HL-60 (cell line): ENCODE measurements around the gene KCNK5.

Source experiments
- DNase-seq, 2 experiments: peaks; one replicate each; pipeline ENCODE4 v3.0.0-alpha.2; 2010 to 2020; ENCODE audit warnings: low read depth in 1 of 2, low spot score in 1 of 2
- H3K27ac ChIP-seq: fragments of 250-450 bp; sonication (Bioruptor Pico); replicated peaks from 2 replicates; pipeline ENCODE4 v1.5.1; 2020; ENCODE audit warnings: mild to moderate bottlenecking, moderate library complexity
- H3K27me3 ChIP-seq: fragments of 250-450 bp; sonication (Bioruptor Pico); 2 replicates; pipeline ENCODE4 v1.5.1; 2021; ENCODE audit warnings: mild to moderate bottlenecking, moderate library complexity; ENCODE audit not compliant: insufficient read depth, poor library complexity, severe bottlenecking
- H3K4me3 ChIP-seq: replicated peaks from 2 replicates; pipeline ENCODE4 v1.5.1; 2011; ENCODE audit warnings: mild to moderate bottlenecking, control low read depth, low read length; ENCODE audit not compliant: insufficient read depth
- GABPA ChIP-seq: IDR thresholded peaks from 2 replicates; pipeline ENCODE4 v1.6.1; 2012; ENCODE audit warnings: low read depth
- POLR2AphosphoS5 ChIP-seq: IDR thresholded peaks from 2 replicates; pipeline ENCODE4 v1.6.1; 2012; ENCODE audit warnings: low read depth
- SPI1 ChIP-seq: IDR thresholded peaks from 2 replicates; pipeline ENCODE4 v1.6.1; 2012; ENCODE audit warnings: low read depth, mild to moderate bottlenecking, borderline replicate concordance
- TF ChIP-seq, protein P1 (sequence below): IDR thresholded peaks from one replicate; pipeline ENCODE4 v1.5.1; 2011; ENCODE audit warnings: low read length, control low read depth, inconsistent platforms; ENCODE audit not compliant: insufficient read depth
- TF ChIP-seq, protein P2 (sequence below): IDR thresholded peaks from 2 replicates; pipeline ENCODE4 v1.6.1; 2012; ENCODE audit warnings: low read depth; ENCODE audit not compliant: insufficient replicate concordance

The KCNK5 gene

GRCh38 chr6:39227476-39227875, 1.8 kb downstream of the KCNK5 start:
- TF ChIP-seq POLR2AphosphoS5 = 0 out of 2 replicates have a peak, but pooled peaks have one; percentile 1
- TF ChIP-seq GABPA = no peak
- no peak for TF ChIP-seq SPI1
- Histone ChIP-seq H3K27ac (peak overlapping the region; percentile 84), H3K4me3 (peak overlapping the region; percentile 81), H3K27me3 (no peaks in the 10 kb centered on the region)
- DNase-seq = no peak

DNA sequence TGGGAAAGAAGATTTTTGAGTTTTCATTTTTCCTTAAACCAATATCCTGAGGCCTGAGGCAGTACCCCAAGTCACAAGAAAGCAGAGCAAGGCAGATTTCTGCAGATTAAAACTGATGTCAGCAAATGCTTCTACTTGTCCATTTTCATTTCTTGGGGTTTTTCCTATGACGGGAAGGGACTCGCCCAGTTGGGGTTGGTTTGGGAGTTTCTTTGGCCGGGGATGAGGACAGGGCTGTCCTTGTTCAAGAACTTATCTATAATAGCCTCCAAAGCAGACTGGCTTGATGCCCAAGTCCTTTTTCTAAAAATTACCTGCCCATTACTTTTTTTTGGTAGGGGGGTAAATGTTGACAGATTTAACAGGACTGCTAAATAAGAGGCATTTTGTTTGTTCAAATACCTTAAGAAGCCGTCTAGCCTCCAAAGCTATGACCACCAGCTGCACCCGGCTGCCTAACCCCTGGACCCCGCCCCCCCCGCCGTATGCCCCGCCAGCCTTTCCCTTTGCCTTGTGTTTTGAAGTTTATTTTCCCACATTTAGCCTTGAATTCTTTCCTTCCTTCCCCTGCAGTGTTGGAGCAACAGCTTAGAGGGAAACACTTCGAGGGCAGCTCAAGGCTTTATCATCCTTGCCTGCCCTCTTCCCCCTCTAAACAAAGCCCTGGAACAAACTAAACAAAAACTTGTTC, 2.5 kb downstream of the KCNK5 start:
- Histone ChIP-seq H3K4me3 (peak overlapping the region; percentile 81), H3K27ac (peak overlapping the region; percentile 84), H3K27me3 (no peaks in the 10 kb centered on the region)
- TF ChIP-seq SPI1 = no peak
- no peak for TF ChIP-seq GABPA
- TF ChIP-seq, protein P1, sequence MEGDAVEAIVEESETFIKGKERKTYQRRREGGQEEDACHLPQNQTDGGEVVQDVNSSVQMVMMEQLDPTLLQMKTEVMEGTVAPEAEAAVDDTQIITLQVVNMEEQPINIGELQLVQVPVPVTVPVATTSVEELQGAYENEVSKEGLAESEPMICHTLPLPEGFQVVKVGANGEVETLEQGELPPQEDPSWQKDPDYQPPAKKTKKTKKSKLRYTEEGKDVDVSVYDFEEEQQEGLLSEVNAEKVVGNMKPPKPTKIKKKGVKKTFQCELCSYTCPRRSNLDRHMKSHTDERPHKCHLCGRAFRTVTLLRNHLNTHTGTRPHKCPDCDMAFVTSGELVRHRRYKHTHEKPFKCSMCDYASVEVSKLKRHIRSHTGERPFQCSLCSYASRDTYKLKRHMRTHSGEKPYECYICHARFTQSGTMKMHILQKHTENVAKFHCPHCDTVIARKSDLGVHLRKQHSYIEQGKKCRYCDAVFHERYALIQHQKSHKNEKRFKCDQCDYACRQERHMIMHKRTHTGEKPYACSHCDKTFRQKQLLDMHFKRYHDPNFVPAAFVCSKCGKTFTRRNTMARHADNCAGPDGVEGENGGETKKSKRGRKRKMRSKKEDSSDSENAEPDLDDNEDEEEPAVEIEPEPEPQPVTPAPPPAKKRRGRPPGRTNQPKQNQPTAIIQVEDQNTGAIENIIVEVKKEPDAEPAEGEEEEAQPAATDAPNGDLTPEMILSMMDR = no peak
- TF ChIP-seq, protein P2, sequence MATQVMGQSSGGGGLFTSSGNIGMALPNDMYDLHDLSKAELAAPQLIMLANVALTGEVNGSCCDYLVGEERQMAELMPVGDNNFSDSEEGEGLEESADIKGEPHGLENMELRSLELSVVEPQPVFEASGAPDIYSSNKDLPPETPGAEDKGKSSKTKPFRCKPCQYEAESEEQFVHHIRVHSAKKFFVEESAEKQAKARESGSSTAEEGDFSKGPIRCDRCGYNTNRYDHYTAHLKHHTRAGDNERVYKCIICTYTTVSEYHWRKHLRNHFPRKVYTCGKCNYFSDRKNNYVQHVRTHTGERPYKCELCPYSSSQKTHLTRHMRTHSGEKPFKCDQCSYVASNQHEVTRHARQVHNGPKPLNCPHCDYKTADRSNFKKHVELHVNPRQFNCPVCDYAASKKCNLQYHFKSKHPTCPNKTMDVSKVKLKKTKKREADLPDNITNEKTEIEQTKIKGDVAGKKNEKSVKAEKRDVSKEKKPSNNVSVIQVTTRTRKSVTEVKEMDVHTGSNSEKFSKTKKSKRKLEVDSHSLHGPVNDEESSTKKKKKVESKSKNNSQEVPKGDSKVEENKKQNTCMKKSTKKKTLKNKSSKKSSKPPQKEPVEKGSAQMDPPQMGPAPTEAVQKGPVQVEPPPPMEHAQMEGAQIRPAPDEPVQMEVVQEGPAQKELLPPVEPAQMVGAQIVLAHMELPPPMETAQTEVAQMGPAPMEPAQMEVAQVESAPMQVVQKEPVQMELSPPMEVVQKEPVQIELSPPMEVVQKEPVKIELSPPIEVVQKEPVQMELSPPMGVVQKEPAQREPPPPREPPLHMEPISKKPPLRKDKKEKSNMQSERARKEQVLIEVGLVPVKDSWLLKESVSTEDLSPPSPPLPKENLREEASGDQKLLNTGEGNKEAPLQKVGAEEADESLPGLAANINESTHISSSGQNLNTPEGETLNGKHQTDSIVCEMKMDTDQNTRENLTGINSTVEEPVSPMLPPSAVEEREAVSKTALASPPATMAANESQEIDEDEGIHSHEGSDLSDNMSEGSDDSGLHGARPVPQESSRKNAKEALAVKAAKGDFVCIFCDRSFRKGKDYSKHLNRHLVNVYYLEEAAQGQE = no peak
- no peak for TF ChIP-seq POLR2AphosphoS5
- no peak for DNase-seq

DNA sequence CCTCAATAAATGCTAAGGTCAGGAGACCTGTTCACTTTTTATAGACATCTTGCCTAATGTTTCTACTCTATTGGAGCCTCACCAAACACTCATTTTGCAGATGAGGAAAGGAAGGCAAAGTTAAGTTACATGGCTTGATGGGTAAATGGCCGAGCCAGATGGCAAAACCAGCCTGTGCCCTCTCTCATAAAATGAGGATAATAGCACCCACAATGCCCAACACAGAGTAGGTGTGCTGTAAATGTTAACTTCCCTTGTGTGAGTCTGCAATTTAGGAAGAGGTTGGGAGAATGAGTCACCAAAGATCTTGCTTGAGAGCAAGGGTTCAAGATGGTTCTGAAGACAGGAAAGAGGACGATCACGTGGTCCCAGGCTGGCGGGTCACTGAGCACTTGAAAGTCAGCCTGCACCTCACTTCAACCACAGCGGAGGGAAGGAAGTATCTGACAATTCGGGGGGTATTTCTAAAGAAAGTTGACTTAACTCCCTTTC, 3.3 kb downstream of the KCNK5 start:
- H3K27ac ChIP-seq = peak overlapping the region; percentile 84
- DNase-seq = peak; percentile 89 to 96
- H3K27me3 ChIP-seq = no peaks in the 10 kb centered on the region
- TF ChIP-seq, protein P2 = no peak
- TF ChIP-seq SPI1 = peak; percentile 46; the same call in 1 of the 2 replicates
- peak; percentile 59; the same call in 1 of the 2 replicates for TF ChIP-seq POLR2AphosphoS5
- no peak for TF ChIP-seq GABPA
- TF ChIP-seq, protein P1 = no peak
- peak overlapping the region; percentile 81 for H3K4me3 ChIP-seq

- TF ChIP-seq SPI1 (no peak), GABPA (no peak), POLR2AphosphoS5 (no peak)
- TF ChIP-seq, protein P1 = no peak
- TF ChIP-seq, protein P2 = no peak
- peak in 1 of 2 experiments; percentile 64 for DNase-seq
These were observed 3.7 kb downstream of the KCNK5 start for GRCh38 chr6:39225543-39225942.

More at GRCh38 chr6:39225543-39225942, 3.7 kb downstream of the KCNK5 start:
- Histone ChIP-seq H3K27me3 (no peaks in the 10 kb centered on the region), H3K4me3 (no peak overlapping the region), H3K27ac (peak overlapping the region; percentile 84)
